ENCODE results near the gene PAK5. TPM values are rescaled to one million over a fixed set of nuclear protein-coding genes. Genes with fewer than 3 reads are reported as not detected.

Gene PAK5
- total RNA-seq, 5 donors from 2014 or later (not counting 1 experiment from before 2014, with no cell fraction given) = not detected

DNA sequence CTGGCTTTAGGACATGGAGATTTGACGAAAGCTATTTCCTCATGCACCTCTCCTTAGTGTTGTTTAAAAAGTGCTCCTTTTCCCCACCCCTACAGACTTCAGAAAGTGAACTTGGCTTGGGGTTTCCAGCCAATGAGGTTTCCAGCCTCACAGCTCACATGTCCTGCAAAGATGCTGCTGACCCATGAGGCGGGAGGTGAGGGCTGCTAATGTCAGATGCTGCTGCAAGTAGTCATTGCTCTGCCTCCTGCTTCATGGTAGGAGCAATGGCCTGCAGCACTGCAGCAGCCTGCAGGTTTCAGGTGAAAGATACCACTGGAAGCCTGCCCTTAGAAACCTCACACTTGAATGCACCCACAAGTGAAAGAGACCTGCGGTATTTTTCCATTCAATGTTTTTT, 211.7 kb downstream of the PAK5 start:
- H3K36me3 ChIP-seq (ENCODE audit: control insufficient read depth in 2 of 2, extremely low read depth in 1 of 2, insufficient read depth in 1 of 2, low read length in 1 of 2) = no peaks in the 10 kb centered on the region
- Mint-ChIP-seq H3K27me3 (peaks cover 2 to 10% of the 10 kb centered on the region in 2 donors), H3K9me3 (no peaks in the 10 kb centered on the region), H3K4me3 (no peak overlapping the region), H3K27ac (no peak overlapping the region), H3K4me1 (no peaks in the 10 kb centered on the region), H3K36me3 (no peaks in the 10 kb centered on the region)
- no peaks in the 10 kb centered on the region for H3K4me1 ChIP-seq (ENCODE audit: control insufficient read depth in 1 of 2, extremely low read depth in 1 of 2, insufficient read depth in 2 of 2, low read length in 2 of 2)
- POLR2A ChIA-PET = interaction anchor here in 1 of 2 donors (0.7 kb wide), 1 partner anchor 20 kb away, joined by 3 read pairs; no protein-coding TSS in a partner anchor
- no peaks in the 10 kb centered on the region for H3K9me3 ChIP-seq
- no peak overlapping the region for H3K4me3 ChIP-seq (ENCODE audit: control insufficient read depth in 1 of 2, extremely low read depth in 1 of 2, low read length in 1 of 2)
- H3K27ac ChIP-seq (ENCODE audit: low read length) = no peak overlapping the region
- CTCF ChIA-PET = no interaction called here
- ATAC-seq (replicated peaks in 1 of 4) (no peak), DNase-seq (no peak)
- WGBS (ENCODE audit: insufficient coverage) = 73% methylated on average over 2 of the region's 3 CpGs
- peaks cover 0 to 2% of the 10 kb centered on the region in 2 experiments for H3K27me3 ChIP-seq (replicated peaks in 1 of 2; ENCODE audit: control insufficient read depth in 2 of 2, extremely low read depth in 1 of 2, insufficient read depth in 2 of 2, low read length in 1 of 2)

DNA sequence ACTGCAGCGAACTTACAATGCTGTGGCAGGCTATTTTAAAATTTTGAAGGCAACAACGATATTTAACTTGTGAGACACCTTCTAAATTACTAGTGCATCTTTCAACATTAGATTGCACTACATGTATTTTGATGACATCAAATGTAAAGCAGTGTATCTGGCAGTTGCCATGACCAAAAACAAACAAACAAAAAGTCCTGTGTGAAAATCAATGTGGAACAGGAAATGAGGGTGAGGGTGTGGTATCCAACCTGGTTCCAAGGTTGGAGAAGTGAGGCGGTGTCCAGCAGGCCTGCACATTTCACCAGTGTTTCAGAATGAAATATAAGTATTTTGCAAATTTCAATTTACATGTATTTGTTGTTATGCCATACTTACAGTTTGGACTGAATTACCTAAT, 212.5 kb downstream of the PAK5 start:
- ChIA-PET CTCF (no interaction called here), POLR2A (no interaction called here)
- H3K9me3 Mint-ChIP-seq = no peaks in the 10 kb centered on the region
- Histone ChIP-seq H3K27me3 (replicated peaks in 1 of 2; ENCODE audit: control insufficient read depth in 2 of 2, extremely low read depth in 1 of 2, insufficient read depth in 2 of 2, low read length in 1 of 2) (peaks cover 0 to 2% of the 10 kb centered on the region in 2 experiments), H3K36me3 (ENCODE audit: control insufficient read depth in 2 of 2, extremely low read depth in 1 of 2, insufficient read depth in 1 of 2, low read length in 1 of 2) (no peaks in the 10 kb centered on the region), H3K4me3 (ENCODE audit: control insufficient read depth in 1 of 2, extremely low read depth in 1 of 2, low read length in 1 of 2) (no peak overlapping the region), H3K27ac (ENCODE audit: low read length) (no peak overlapping the region), H3K9me3 (no peaks in the 10 kb centered on the region), H3K4me1 (ENCODE audit: control insufficient read depth in 1 of 2, extremely low read depth in 1 of 2, insufficient read depth in 2 of 2, low read length in 2 of 2) (no peaks in the 10 kb centered on the region)
- no peak for ATAC-seq (replicated peaks in 1 of 4)
- WGBS (ENCODE audit: insufficient coverage) = 60% methylated on average over 1 of the region's 3 CpGs
- no peaks in the 10 kb centered on the region for H3K36me3 Mint-ChIP-seq
- no peak overlapping the region for H3K4me3 Mint-ChIP-seq
- H3K27ac Mint-ChIP-seq = no peak overlapping the region
- no peak for DNase-seq
- peaks cover 2 to 10% of the 10 kb centered on the region in 2 donors for H3K27me3 Mint-ChIP-seq
- H3K4me1 Mint-ChIP-seq = no peaks in the 10 kb centered on the region

DNA sequence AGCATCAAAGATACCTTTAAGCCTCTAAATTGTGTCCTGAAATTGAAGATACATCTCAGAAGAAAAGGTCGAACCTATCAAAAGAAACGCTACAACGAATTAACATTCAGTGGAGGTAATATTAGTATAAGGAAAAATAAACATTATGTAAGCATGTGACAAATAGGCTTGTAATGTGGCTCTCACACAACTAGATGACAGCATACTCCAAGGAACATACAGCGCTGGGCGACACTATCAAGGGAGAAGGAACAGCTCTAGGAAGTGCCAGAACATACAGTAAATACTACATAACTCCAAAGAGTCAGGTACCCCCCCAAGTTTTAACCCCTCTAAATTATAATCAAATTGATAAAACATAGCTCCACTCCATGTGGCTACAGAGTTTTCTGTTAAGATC, 220.9 kb downstream of the PAK5 start:
- H3K4me3 Mint-ChIP-seq = no peak overlapping the region
- H3K36me3 ChIP-seq (ENCODE audit: control insufficient read depth in 2 of 2, extremely low read depth in 1 of 2, insufficient read depth in 1 of 2, low read length in 1 of 2) = no peaks in the 10 kb centered on the region
- H3K27me3 Mint-ChIP-seq = peaks cover 1 to 10% of the 10 kb centered on the region in 2 donors
- peaks cover 0 to 8% of the 10 kb centered on the region in 2 experiments for H3K27me3 ChIP-seq (replicated peaks in 1 of 2; ENCODE audit: control insufficient read depth in 2 of 2, extremely low read depth in 1 of 2, insufficient read depth in 2 of 2, low read length in 1 of 2)
- H3K36me3 Mint-ChIP-seq = no peaks in the 10 kb centered on the region
- ATAC-seq (replicated peaks in 1 of 4) (no peak), DNase-seq (no peak)
- CTCF ChIA-PET = interaction anchor here (0.6 to 2.6 kb wide), 7 partner anchors 295 to 1960 kb away, joined by 3 to 11 read pairs (median 3); no protein-coding TSS in a partner anchor
- no peak overlapping the region for H3K27ac Mint-ChIP-seq
- no peak overlapping the region for H3K27ac ChIP-seq (ENCODE audit: low read length)
- H3K4me1 Mint-ChIP-seq = no peaks in the 10 kb centered on the region
- no peaks in the 10 kb centered on the region for H3K9me3 ChIP-seq
- POLR2A ChIA-PET = no interaction called here
- H3K4me1 ChIP-seq (ENCODE audit: control insufficient read depth in 1 of 2, extremely low read depth in 1 of 2, insufficient read depth in 2 of 2, low read length in 2 of 2) = no peaks in the 10 kb centered on the region
- no CpG with 5 or more reads among the region's 5 CpGs for WGBS (ENCODE audit: insufficient coverage)
- no peak overlapping the region for H3K4me3 ChIP-seq (ENCODE audit: control insufficient read depth in 1 of 2, extremely low read depth in 1 of 2, low read length in 1 of 2)
- no peaks in the 10 kb centered on the region for H3K9me3 Mint-ChIP-seq

DNA sequence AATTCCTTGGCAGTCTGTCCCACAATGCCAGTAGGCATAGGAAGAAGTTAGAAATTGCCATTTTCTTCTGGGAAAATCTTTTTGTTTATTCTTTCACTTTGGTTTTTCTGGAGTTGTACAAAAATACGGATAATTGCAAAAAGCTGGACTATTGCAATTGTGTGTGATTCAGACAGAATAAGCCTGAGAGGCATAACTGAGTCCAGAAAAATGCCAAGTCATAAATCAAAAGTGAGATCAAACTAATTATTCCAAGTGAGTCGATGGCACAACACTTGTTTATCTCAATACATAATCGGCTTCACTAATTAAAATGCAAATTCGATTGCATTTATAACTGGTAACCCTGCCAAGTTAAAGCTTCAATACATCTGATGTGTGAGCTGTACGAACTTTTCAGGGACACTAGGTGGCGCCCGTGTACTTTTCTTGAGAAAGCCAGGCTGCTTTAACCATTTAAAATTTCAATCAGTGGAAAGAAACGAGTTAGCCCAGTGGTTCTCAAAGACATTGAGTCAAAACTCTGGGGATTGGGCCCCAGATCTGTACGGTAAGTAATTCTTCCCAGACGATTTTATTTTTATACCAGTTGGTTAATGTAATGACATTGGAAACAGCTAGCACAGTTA, 221.9 kb downstream of the PAK5 start:
- Histone ChIP-seq H3K4me1 (ENCODE audit: control insufficient read depth in 1 of 2, extremely low read depth in 1 of 2, insufficient read depth in 2 of 2, low read length in 2 of 2) (no peaks in the 10 kb centered on the region), H3K27me3 (replicated peaks in 1 of 2; ENCODE audit: control insufficient read depth in 2 of 2, extremely low read depth in 1 of 2, insufficient read depth in 2 of 2, low read length in 1 of 2) (peaks cover 0 to 8% of the 10 kb centered on the region in 2 experiments), H3K27ac (ENCODE audit: low read length) (no peak overlapping the region), H3K4me3 (ENCODE audit: control insufficient read depth in 1 of 2, extremely low read depth in 1 of 2, low read length in 1 of 2) (no peak overlapping the region), H3K36me3 (ENCODE audit: control insufficient read depth in 2 of 2, extremely low read depth in 1 of 2, insufficient read depth in 1 of 2, low read length in 1 of 2) (no peaks in the 10 kb centered on the region), H3K9me3 (no peaks in the 10 kb centered on the region)
- H3K4me1 Mint-ChIP-seq = no peaks in the 10 kb centered on the region
- ChIA-PET CTCF (interaction anchor here (0.5 to 2.6 kb wide), 7 partner anchors 9 to 765 kb away, joined by 3 to 11 read pairs (median 4); no protein-coding TSS in a partner anchor), POLR2A (no interaction called here)
- no peaks in the 10 kb centered on the region for H3K36me3 Mint-ChIP-seq
- H3K27me3 Mint-ChIP-seq = peaks cover 1 to 13% of the 10 kb centered on the region in 2 donors
- DNase-seq = peak in 28 of 35 experiments; percentile 1 to 69 (median 22)
- no peak overlapping the region for H3K4me3 Mint-ChIP-seq
- WGBS (ENCODE audit: insufficient coverage) = 0% methylated on average over 7 of the region's 10 CpGs
- ATAC-seq (replicated peaks in 1 of 4) = peak in 2 of 4 experiments; percentile 33 to 35
- no peak overlapping the region for H3K27ac Mint-ChIP-seq
- H3K9me3 Mint-ChIP-seq = no peaks in the 10 kb centered on the region

DNA sequence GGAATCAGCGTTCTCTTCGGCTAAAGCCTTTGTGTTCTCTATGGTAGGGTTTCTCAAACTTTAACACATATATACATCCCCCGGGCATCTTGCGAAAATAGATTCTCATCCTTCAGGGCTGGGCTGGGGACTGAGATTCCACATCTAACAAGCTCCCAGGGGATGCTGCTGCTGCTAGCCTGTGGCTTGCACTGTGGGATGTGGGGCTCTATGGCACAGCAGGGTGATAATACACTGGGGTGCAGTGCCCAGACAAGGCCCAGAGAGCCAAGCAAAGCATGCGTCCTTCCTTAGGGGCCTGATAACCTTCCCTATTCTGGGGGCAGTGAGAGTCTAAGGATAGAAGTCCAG, 222.4 kb downstream of the PAK5 start:
- Histone ChIP-seq H3K27me3 (replicated peaks in 1 of 2; ENCODE audit: control insufficient read depth in 2 of 2, extremely low read depth in 1 of 2, insufficient read depth in 2 of 2, low read length in 1 of 2) (peaks cover 0 to 8% of the 10 kb centered on the region in 2 experiments), H3K27ac (ENCODE audit: low read length) (no peak overlapping the region), H3K9me3 (no peaks in the 10 kb centered on the region), H3K4me3 (ENCODE audit: control insufficient read depth in 1 of 2, extremely low read depth in 1 of 2, low read length in 1 of 2) (no peak overlapping the region), H3K4me1 (ENCODE audit: control insufficient read depth in 1 of 2, extremely low read depth in 1 of 2, insufficient read depth in 2 of 2, low read length in 2 of 2) (no peaks in the 10 kb centered on the region), H3K36me3 (ENCODE audit: control insufficient read depth in 2 of 2, extremely low read depth in 1 of 2, insufficient read depth in 1 of 2, low read length in 1 of 2) (no peaks in the 10 kb centered on the region)
- POLR2A ChIA-PET = no interaction called here
- peaks cover 1 to 13% of the 10 kb centered on the region in 2 donors for H3K27me3 Mint-ChIP-seq
- no peak overlapping the region for H3K4me3 Mint-ChIP-seq
- no peak for ATAC-seq (replicated peaks in 1 of 4)
- CTCF ChIA-PET = interaction anchor here (0.9 to 2.6 kb wide), 3 partner anchors 9 to 474 kb away, joined by 3 to 11 read pairs (median 8); no protein-coding TSS in a partner anchor
- 57% methylated on average over 1 of the region's 5 CpGs for WGBS (ENCODE audit: insufficient coverage)
- H3K27ac Mint-ChIP-seq = no peak overlapping the region
- no peaks in the 10 kb centered on the region for H3K36me3 Mint-ChIP-seq
- DNase-seq = no peak
- H3K4me1 Mint-ChIP-seq = no peaks in the 10 kb centered on the region
- H3K9me3 Mint-ChIP-seq = no peaks in the 10 kb centered on the region

DNA sequence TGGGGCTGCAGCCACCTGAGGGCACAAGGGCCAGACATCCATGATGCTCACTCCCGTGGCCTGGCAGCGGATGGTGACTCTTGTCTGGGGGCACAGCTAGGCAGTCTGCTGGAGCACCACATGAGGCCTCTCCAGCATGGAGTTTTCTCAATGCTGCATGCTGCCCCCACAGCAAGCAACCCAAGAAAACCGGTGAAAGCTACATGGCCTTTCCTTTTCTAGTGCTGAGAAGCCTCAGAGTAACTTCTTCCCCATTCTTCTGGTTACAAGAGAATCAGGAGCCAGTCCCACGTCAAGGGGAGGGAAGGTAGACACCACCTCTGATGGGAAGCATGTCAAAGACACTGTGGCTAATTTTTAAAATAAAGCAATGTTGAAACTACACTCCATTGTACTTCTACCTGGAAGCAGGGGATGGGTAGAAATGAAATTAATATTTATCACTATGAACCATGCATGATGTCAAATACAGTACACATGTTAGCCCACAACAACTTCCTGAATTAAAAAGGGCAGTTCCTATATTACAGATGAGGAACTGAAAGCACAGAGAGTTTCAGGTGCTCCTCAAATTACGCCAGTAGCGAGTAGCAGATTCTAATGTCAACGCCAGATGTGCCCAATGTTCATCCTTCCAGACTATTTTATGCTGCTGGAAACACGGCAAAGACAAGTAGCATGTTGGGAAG, 223.0 kb downstream of the PAK5 start:
- Mint-ChIP-seq H3K27ac (no peak overlapping the region), H3K27me3 (peaks cover 1 to 13% of the 10 kb centered on the region in 2 donors), H3K9me3 (no peaks in the 10 kb centered on the region), H3K4me1 (no peaks in the 10 kb centered on the region), H3K36me3 (no peaks in the 10 kb centered on the region), H3K4me3 (no peak overlapping the region)
- no peak overlapping the region for H3K4me3 ChIP-seq (ENCODE audit: control insufficient read depth in 1 of 2, extremely low read depth in 1 of 2, low read length in 1 of 2)
- H3K27me3 ChIP-seq (replicated peaks in 1 of 2; ENCODE audit: control insufficient read depth in 2 of 2, extremely low read depth in 1 of 2, insufficient read depth in 2 of 2, low read length in 1 of 2) = peaks cover 0 to 8% of the 10 kb centered on the region in 2 experiments
- CTCF ChIA-PET = no interaction called here
- no peak overlapping the region for H3K27ac ChIP-seq (ENCODE audit: low read length)
- DNase-seq (no peak), ATAC-seq (replicated peaks in 1 of 4) (no peak)
- H3K4me1 ChIP-seq (ENCODE audit: control insufficient read depth in 1 of 2, extremely low read depth in 1 of 2, insufficient read depth in 2 of 2, low read length in 2 of 2) = no peaks in the 10 kb centered on the region
- POLR2A ChIA-PET = no interaction called here
- WGBS (ENCODE audit: insufficient coverage) = 58% methylated on average over 3 of the region's 8 CpGs
- no peaks in the 10 kb centered on the region for H3K9me3 ChIP-seq
- H3K36me3 ChIP-seq (ENCODE audit: control insufficient read depth in 2 of 2, extremely low read depth in 1 of 2, insufficient read depth in 1 of 2, low read length in 1 of 2) = no peaks in the 10 kb centered on the region
